ENCODE measurements around the gene FAM107A. TPM values are rescaled to one million over a fixed set of nuclear protein-coding genes. Genes with fewer than 3 reads are reported as not detected.

The FAM107A gene
- total and polyA plus RNA-seq, 2 of the 13 experiments (the other 11 are each of a cell fraction or from before 2014, with no cell fraction given): not detected

DNA sequence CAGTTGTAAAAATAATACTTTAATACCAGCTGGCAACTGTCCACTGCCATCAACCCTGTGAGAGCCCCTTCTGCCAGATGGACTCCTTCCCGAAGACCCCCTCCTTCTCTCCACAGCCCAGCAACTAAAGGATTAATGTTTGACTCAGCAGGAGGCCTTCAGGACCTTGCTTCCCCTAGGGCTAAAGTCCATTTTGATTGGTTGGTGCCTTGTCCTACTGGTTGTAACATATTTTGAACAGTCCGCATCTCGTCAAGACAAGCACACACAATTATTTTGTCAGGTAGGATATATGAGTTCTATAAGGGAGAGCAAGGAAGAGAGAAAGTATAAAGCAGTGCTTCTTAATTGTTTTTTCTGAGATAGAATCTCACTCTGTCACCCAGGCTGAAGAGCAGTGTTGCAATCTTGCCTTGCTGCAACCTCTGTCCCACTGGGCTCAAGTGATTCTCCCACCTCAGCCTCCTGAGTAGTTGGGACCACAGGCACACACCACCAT is 58.9 kb downstream of the FAM107A start (continued):
- TF ChIP-seq RNF2 (conservative IDR thresholded peaks at IDR 0.05; ENCODE audit: low read depth): no peak
- TF ChIP-seq SAFB2 (CRISPR knock-in tag; IDR thresholded peaks at IDR 0.05; ENCODE audit: borderline replicate concordance, low read depth): no peak
- 0 out of 2 replicates have a peak, but pooled peaks have one; percentile 38 for TF ChIP-seq DMAP1 (CRISPR knock-in tag; IDR thresholded peaks at IDR 0.05)
- TF ChIP-seq, protein P1, sequence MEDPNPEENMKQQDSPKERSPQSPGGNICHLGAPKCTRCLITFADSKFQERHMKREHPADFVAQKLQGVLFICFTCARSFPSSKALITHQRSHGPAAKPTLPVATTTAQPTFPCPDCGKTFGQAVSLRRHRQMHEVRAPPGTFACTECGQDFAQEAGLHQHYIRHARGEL (CRISPR knock-in tag; IDR thresholded peaks at IDR 0.05): no peak
- no peak for TF ChIP-seq ZNF367 (CRISPR knock-in tag; IDR thresholded peaks at IDR 0.05; ENCODE audit: borderline replicate concordance)
- TF ChIP-seq GATA4 (IDR thresholded peaks at IDR 0.05; ENCODE audit: borderline replicate concordance, low read depth): no peak
- no peak for TF ChIP-seq HES4 (CRISPR knock-in tag; IDR thresholded peaks at IDR 0.05; ENCODE audit: borderline replicate concordance)
- no peak for TF ChIP-seq ZNF12 (CRISPR knock-in tag; IDR thresholded peaks at IDR 0.05)
- TF ChIP-seq ZNF432 (CRISPR knock-in tag; IDR thresholded peaks at IDR 0.05; ENCODE audit: borderline replicate concordance): no peak
- TF ChIP-seq EEA1 (CRISPR knock-in tag; IDR thresholded peaks at IDR 0.05; ENCODE audit: borderline replicate concordance): no peak
- no peak for TF ChIP-seq KAT7 (CRISPR knock-in tag; IDR thresholded peaks at IDR 0.05; ENCODE audit: borderline replicate concordance)
- TF ChIP-seq, protein P2, sequence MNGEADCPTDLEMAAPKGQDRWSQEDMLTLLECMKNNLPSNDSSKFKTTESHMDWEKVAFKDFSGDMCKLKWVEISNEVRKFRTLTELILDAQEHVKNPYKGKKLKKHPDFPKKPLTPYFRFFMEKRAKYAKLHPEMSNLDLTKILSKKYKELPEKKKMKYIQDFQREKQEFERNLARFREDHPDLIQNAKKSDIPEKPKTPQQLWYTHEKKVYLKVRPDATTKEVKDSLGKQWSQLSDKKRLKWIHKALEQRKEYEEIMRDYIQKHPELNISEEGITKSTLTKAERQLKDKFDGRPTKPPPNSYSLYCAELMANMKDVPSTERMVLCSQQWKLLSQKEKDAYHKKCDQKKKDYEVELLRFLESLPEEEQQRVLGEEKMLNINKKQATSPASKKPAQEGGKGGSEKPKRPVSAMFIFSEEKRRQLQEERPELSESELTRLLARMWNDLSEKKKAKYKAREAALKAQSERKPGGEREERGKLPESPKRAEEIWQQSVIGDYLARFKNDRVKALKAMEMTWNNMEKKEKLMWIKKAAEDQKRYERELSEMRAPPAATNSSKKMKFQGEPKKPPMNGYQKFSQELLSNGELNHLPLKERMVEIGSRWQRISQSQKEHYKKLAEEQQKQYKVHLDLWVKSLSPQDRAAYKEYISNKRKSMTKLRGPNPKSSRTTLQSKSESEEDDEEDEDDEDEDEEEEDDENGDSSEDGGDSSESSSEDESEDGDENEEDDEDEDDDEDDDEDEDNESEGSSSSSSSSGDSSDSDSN (CRISPR knock-in tag; IDR thresholded peaks at IDR 0.05): no peak
- TF ChIP-seq, protein P3, sequence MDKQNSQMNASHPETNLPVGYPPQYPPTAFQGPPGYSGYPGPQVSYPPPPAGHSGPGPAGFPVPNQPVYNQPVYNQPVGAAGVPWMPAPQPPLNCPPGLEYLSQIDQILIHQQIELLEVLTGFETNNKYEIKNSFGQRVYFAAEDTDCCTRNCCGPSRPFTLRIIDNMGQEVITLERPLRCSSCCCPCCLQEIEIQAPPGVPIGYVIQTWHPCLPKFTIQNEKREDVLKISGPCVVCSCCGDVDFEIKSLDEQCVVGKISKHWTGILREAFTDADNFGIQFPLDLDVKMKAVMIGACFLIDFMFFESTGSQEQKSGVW (CRISPR knock-in tag; IDR thresholded peaks at IDR 0.05; ENCODE audit: borderline replicate concordance): no peak
- peak; percentile 81 for TF ChIP-seq GATAD2A (CRISPR knock-in tag; IDR thresholded peaks at IDR 0.05)
- no peak for TF ChIP-seq ZNF790 (CRISPR knock-in tag; IDR thresholded peaks at IDR 0.05; ENCODE audit: borderline replicate concordance)
- TF ChIP-seq, protein P4, sequence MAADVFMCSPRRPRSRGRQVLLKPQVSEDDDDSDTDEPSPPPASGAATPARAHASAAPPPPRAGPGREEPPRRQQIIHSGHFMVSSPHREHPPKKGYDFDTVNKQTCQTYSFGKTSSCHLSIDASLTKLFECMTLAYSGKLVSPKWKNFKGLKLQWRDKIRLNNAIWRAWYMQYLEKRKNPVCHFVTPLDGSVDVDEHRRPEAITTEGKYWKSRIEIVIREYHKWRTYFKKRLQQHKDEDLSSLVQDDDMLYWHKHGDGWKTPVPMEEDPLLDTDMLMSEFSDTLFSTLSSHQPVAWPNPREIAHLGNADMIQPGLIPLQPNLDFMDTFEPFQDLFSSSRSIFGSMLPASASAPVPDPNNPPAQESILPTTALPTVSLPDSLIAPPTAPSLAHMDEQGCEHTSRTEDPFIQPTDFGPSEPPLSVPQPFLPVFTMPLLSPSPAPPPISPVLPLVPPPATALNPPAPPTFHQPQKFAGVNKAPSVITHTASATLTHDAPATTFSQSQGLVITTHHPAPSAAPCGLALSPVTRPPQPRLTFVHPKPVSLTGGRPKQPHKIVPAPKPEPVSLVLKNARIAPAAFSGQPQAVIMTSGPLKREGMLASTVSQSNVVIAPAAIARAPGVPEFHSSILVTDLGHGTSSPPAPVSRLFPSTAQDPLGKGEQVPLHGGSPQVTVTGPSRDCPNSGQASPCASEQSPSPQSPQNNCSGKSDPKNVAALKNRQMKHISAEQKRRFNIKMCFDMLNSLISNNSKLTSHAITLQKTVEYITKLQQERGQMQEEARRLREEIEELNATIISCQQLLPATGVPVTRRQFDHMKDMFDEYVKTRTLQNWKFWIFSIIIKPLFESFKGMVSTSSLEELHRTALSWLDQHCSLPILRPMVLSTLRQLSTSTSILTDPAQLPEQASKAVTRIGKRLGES (CRISPR knock-in tag; IDR thresholded peaks at IDR 0.05; ENCODE audit: borderline replicate concordance): no peak
- TF ChIP-seq MEIS1 (CRISPR knock-in tag; IDR thresholded peaks at IDR 0.05; ENCODE audit: borderline replicate concordance): peak; percentile 21; the same call in 1 of the 2 replicates
- TF ChIP-seq SMAD9 (CRISPR knock-in tag; IDR thresholded peaks at IDR 0.05): no peak
- no peak for TF ChIP-seq MIER3 (CRISPR knock-in tag; IDR thresholded peaks at IDR 0.05; ENCODE audit: borderline replicate concordance)
- no peak for TF ChIP-seq ZNF777 (CRISPR knock-in tag; IDR thresholded peaks at IDR 0.05)
- no peak for TF ChIP-seq ZBTB38 (CRISPR knock-in tag; IDR thresholded peaks at IDR 0.05)
- TF ChIP-seq ZNF496 (CRISPR knock-in tag; IDR thresholded peaks at IDR 0.05; ENCODE audit: insufficient replicate concordance): no peak
- TF ChIP-seq MTF2 (CRISPR knock-in tag; IDR thresholded peaks at IDR 0.05; ENCODE audit: borderline replicate concordance): no peak
- TF ChIP-seq PHF8 (CRISPR knock-in tag; IDR thresholded peaks at IDR 0.05): no peak
- TF ChIP-seq SAP130 (CRISPR knock-in tag; IDR thresholded peaks at IDR 0.05; ENCODE audit: low read depth): peak; percentile 47; the same call in 1 of the 2 replicates
- TF ChIP-seq MAFK (conservative IDR thresholded peaks at IDR 0.05 in 1 of 2, IDR thresholded peaks at IDR 0.05 in 1 of 2; ENCODE audit: low read length in 2 of 2): 0 out of 4 replicates have a peak, but pooled peaks of 1 of the 2 experiments have one; percentile 12

Measured in HepG2 (cell line).